Astrocyte (in vitro differentiated cells and primary cell): ENCODE data around the gene RD3L. TPM values are rescaled to one million over a fixed set of nuclear protein-coding genes. Genes with fewer than 3 reads are reported as not detected.

Experiments
- DNase-seq: peaks from one replicate; pipeline ENCODE4 v3.0.0-alpha.2; 2010; ENCODE audit warnings: low read depth
- FAIRE-seq: peaks from 2 replicates; lab custom pipeline; 2011; peaks lifted over from hg19 to GRCh38; lab: Jason Lieb, UNC
- H2AFZ ChIP-seq: 2 replicates; pipeline ENCODE4 v1.6.0; 2012; ENCODE audit warnings: low read depth, low read length, inconsistent platforms
- H3K27ac ChIP-seq: 2 replicates; pipeline ENCODE4 v1.5.1; 2011; ENCODE audit warnings: low read depth, low read length, inconsistent platforms
- H3K27me3 ChIP-seq: 2 replicates; pipeline ENCODE4 v1.6.0; 2011; ENCODE audit warnings: low read length, inconsistent platforms; ENCODE audit not compliant: insufficient read depth
- H3K36me3 ChIP-seq: 2 replicates; pipeline ENCODE4 v1.5.1; 2011; ENCODE audit warnings: low read length, inconsistent platforms; ENCODE audit not compliant: insufficient read depth
- H3K4me1 ChIP-seq: 2 replicates; pipeline ENCODE4 v1.5.1; 2011; ENCODE audit warnings: low read length, inconsistent platforms; ENCODE audit not compliant: insufficient read depth
- H3K4me2 ChIP-seq: 2 replicates; pipeline ENCODE4 v1.6.0; 2012; ENCODE audit warnings: low read length, inconsistent platforms
- H3K4me3 ChIP-seq: 2 replicates; pipeline ENCODE4 v1.5.1; 2011; ENCODE audit warnings: low read depth, mild to moderate bottlenecking, low read length, inconsistent platforms; ENCODE audit not compliant: insufficient read depth
- H3K79me2 ChIP-seq: 2 replicates; pipeline ENCODE4 v1.6.0; 2012; ENCODE audit warnings: mild to moderate bottlenecking, low read length, inconsistent platforms; ENCODE audit not compliant: insufficient read depth
- H3K9ac ChIP-seq: 2 replicates; pipeline ENCODE4 v1.6.0; 2012; ENCODE audit warnings: mild to moderate bottlenecking, low read length, inconsistent platforms
- H3K9me3 ChIP-seq: 2 replicates; pipeline ENCODE4 v1.5.1; 2012; ENCODE audit warnings: low read depth, mild to moderate bottlenecking, low read length, inconsistent platforms; ENCODE audit not compliant: insufficient read depth
- H4K20me1 ChIP-seq: 2 replicates; pipeline ENCODE4 v1.6.0; 2012; ENCODE audit warnings: low read length, inconsistent platforms; ENCODE audit not compliant: insufficient read depth
- H3K27ac Mint-ChIP-seq: one replicate; pipeline ENCODE4 v1.8.0; 2021; ENCODE audit warnings: mild to moderate bottlenecking, mixed read lengths; ENCODE audit not compliant: unreplicated experiment
- H3K27me3 Mint-ChIP-seq: one replicate; pipeline ENCODE4 v1.8.0; 2021; ENCODE audit warnings: low read depth, mixed read lengths; ENCODE audit not compliant: unreplicated experiment
- H3K36me3 Mint-ChIP-seq: one replicate; pipeline ENCODE4 v1.8.0; 2021; ENCODE audit warnings: low read depth, mixed read lengths; ENCODE audit not compliant: unreplicated experiment
- H3K4me1 Mint-ChIP-seq: one replicate; pipeline ENCODE4 v1.8.0; 2021; ENCODE audit warnings: low read depth, mixed read lengths; ENCODE audit not compliant: unreplicated experiment
- H3K4me3 Mint-ChIP-seq: one replicate; pipeline ENCODE4 v1.8.0; 2021; ENCODE audit warnings: mild to moderate bottlenecking, moderate library complexity, mixed read lengths; ENCODE audit not compliant: unreplicated experiment
- H3K9me3 Mint-ChIP-seq: one replicate; pipeline ENCODE4 v1.8.0; 2021; ENCODE audit warnings: mild to moderate bottlenecking, mixed read lengths; ENCODE audit not compliant: unreplicated experiment
- CTCF ChIP-seq: IDR thresholded peaks from 2 replicates; pipeline ENCODE4 v1.5.1; 2011; ENCODE audit warnings: low read depth, mild to moderate bottlenecking, inconsistent platforms, low read length, moderate library complexity; ENCODE audit not compliant: insufficient read depth
- EZH2 ChIP-seq: IDR thresholded peaks from 2 replicates; pipeline ENCODE4 v1.6.1; 2012; ENCODE audit warnings: mild to moderate bottlenecking, low read length, inconsistent platforms; ENCODE audit not compliant: insufficient read depth
- total RNA-seq: library from RNA; stranded (reverse); gene quantifications from 2 replicates; pipeline ENCODE4 v1.2.1, GENCODE V29; 2021

The RD3L gene
- total RNA-seq, 1 donor from 2014 or later: not detected

- TF ChIP-seq CTCF (no peak), EZH2 (no peak)
- H3K27me3 ChIP-seq: no peaks in the 10 kb centered on the region
- H3K36me3 ChIP-seq: peaks cover 25% of the 10 kb centered on the region
- H3K4me3 ChIP-seq: no peak overlapping the region
- no peak overlapping the region for H3K27ac ChIP-seq
- Mint-ChIP-seq H3K36me3 (peaks cover 2% of the 10 kb centered on the region), H3K4me3 (no peak overlapping the region), H3K27me3 (no peaks in the 10 kb centered on the region), H3K27ac (no peak overlapping the region), H3K9me3 (no peaks in the 10 kb centered on the region), H3K4me1 (peaks cover 3% of the 10 kb centered on the region)
- peak; percentile 35 for DNase-seq
- H3K9me3 ChIP-seq: no peaks in the 10 kb centered on the region
- H3K4me1 ChIP-seq: no peaks in the 10 kb centered on the region
- no peak for FAIRE-seq
- peaks cover 69% of the 10 kb centered on the region for H4K20me1 ChIP-seq
- H2AFZ ChIP-seq: no peak overlapping the region
- peaks cover 56% of the 10 kb centered on the region for H3K79me2 ChIP-seq
- H3K4me2 ChIP-seq: no peak overlapping the region
- H3K9ac ChIP-seq: peak overlapping the region; percentile 31
Observed at GRCh38 chr14:103916636-103917262, 25.6 kb downstream of the RD3L start.

- Mint-ChIP-seq H3K27me3 (no peaks in the 10 kb centered on the region), H3K9me3 (no peaks in the 10 kb centered on the region), H3K36me3 (peaks cover under 1% of the 10 kb centered on the region), H3K27ac (no peak overlapping the region), H3K4me3 (no peak overlapping the region), H3K4me1 (peaks cover 3% of the 10 kb centered on the region)
- Histone ChIP-seq H3K9me3 (no peaks in the 10 kb centered on the region), H3K27ac (no peak overlapping the region), H4K20me1 (peaks cover 73% of the 10 kb centered on the region), H3K27me3 (no peaks in the 10 kb centered on the region), H3K36me3 (peaks cover 28% of the 10 kb centered on the region), H2AFZ (no peak overlapping the region), H3K9ac (no peak overlapping the region), H3K4me3 (no peak overlapping the region), H3K79me2 (peaks cover 48% of the 10 kb centered on the region), H3K4me2 (no peak overlapping the region), H3K4me1 (peaks cover under 1% of the 10 kb centered on the region)
- DNase-seq (no peak), FAIRE-seq (no peak)
- no peak for TF ChIP-seq EZH2
- no peak for TF ChIP-seq CTCF
Observed at GRCh38 chr14:103915616-103916015, 26.7 kb downstream of the RD3L start.

- Histone ChIP-seq H2AFZ (no peak overlapping the region), H3K4me1 (peaks cover 10% of the 10 kb centered on the region), H4K20me1 (peaks cover 36% of the 10 kb centered on the region), H3K79me2 (peaks cover 4% of the 10 kb centered on the region), H3K9ac (no peak overlapping the region), H3K4me2 (no peak overlapping the region), H3K27ac (no peak overlapping the region), H3K36me3 (peaks cover 25% of the 10 kb centered on the region), H3K4me3 (no peak overlapping the region), H3K27me3 (no peaks in the 10 kb centered on the region), H3K9me3 (no peaks in the 10 kb centered on the region)
- no peak overlapping the region for H3K4me3 Mint-ChIP-seq
- H3K4me1 Mint-ChIP-seq: peaks cover 11% of the 10 kb centered on the region
- TF ChIP-seq EZH2 (no peak), CTCF (no peak)
- H3K27me3 Mint-ChIP-seq: no peaks in the 10 kb centered on the region
- no peak for DNase-seq
- no peaks in the 10 kb centered on the region for H3K9me3 Mint-ChIP-seq
- H3K27ac Mint-ChIP-seq: no peak overlapping the region
- H3K36me3 Mint-ChIP-seq: no peaks in the 10 kb centered on the region
- FAIRE-seq: no peak
Observed at GRCh38 chr14:103910984-103911383, 31.3 kb downstream of the RD3L start.
